Neural progenitor cell (in vitro differentiated cells): ENCODE results near the gene FAM162A. TPM values are rescaled to one million over a fixed set of nuclear protein-coding genes. Genes with fewer than 3 reads are reported as not detected.

ENCODE experiments used
- DNase-seq: peaks from one replicate; pipeline ENCODE4 v3.0.0-alpha.2; 2016; ENCODE audit warnings: low spot score
- H2AFZ ChIP-seq: fragments of 200-600 bp; sonication (generic); replicated peaks from 2 replicates; pipeline ENCODE4 v1.6.1; 2016; ENCODE audit warnings: antibody characterized with exemption
- H3F3A ChIP-seq: fragments of 200-600 bp; sonication (generic); 2 replicates; pipeline ENCODE4 v1.6.1; 2016; ENCODE audit warnings: antibody characterized with exemption, low read depth
- H3K27ac ChIP-seq: fragments of 200-600 bp; sonication (generic); 2 replicates; pipeline ENCODE4 v1.5.1; 2016; ENCODE audit warnings: mild to moderate bottlenecking
- H3K27me3 ChIP-seq: fragments of 200-600 bp; sonication (generic); 2 replicates; pipeline ENCODE4 v1.6.1; 2016; ENCODE audit warnings: mild to moderate bottlenecking, moderate library complexity
- H3K36me3 ChIP-seq: fragments of 200-600 bp; sonication (generic); 2 replicates; pipeline ENCODE4 v1.5.1; 2016
- H3K4me1 ChIP-seq: fragments of 200-600 bp; sonication (generic); 2 replicates; pipeline ENCODE4 v1.6.1; 2016; ENCODE audit warnings: mixed run types
- H3K4me2 ChIP-seq: fragments of 200-600 bp; sonication (generic); 2 replicates; pipeline ENCODE4 v1.6.1; 2016
- H3K4me3 ChIP-seq: fragments of 200-600 bp; sonication (generic); 2 replicates; pipeline ENCODE4 v1.5.1; 2016
- H3K79me2 ChIP-seq: fragments of 200-600 bp; sonication (generic); 2 replicates; pipeline ENCODE4 v1.6.1; 2016; ENCODE audit warnings: low read depth
- H3K9ac ChIP-seq: fragments of 200-600 bp; sonication (generic); 2 replicates; pipeline ENCODE4 v1.6.1; 2016
- H3K9me3 ChIP-seq: fragments of 200-600 bp; sonication (generic); 2 replicates; pipeline ENCODE4 v1.5.1; 2016; ENCODE audit warnings: low read depth
- H4K20me1 ChIP-seq: fragments of 200-600 bp; sonication (generic); 2 replicates; pipeline ENCODE4 v1.6.1; 2016; ENCODE audit warnings: low read depth
- H3K27ac Mint-ChIP-seq: 3 replicates; pipeline ENCODE4 v1.8.0; 2021; ENCODE audit warnings: mixed read lengths
- H3K27me3 Mint-ChIP-seq: 2 replicates; pipeline ENCODE4 v1.8.0; 2022; ENCODE audit warnings: low read depth, mild to moderate bottlenecking, inconsistent platforms, moderate library complexity, mixed read lengths; ENCODE audit not compliant: insufficient read depth
- H3K36me3 Mint-ChIP-seq: 3 replicates; pipeline ENCODE4 v1.8.0; 2021; ENCODE audit warnings: mixed read lengths
- H3K4me1 Mint-ChIP-seq: 3 replicates; pipeline ENCODE4 v1.8.0; 2021; ENCODE audit warnings: mixed read lengths
- H3K4me3 Mint-ChIP-seq: 3 replicates; pipeline ENCODE4 v1.8.0; 2021; ENCODE audit warnings: mild to moderate bottlenecking, moderate library complexity, mixed read lengths
- H3K9me3 Mint-ChIP-seq: 3 replicates; pipeline ENCODE4 v1.8.0; 2020; ENCODE audit warnings: mixed read lengths
- EZH2 ChIP-seq: fragments of 200-600 bp; sonication (generic); IDR thresholded peaks from 2 replicates; pipeline ENCODE4 v1.6.1; 2017; ENCODE audit warnings: antibody characterized with exemption, mild to moderate bottlenecking, moderate library complexity
- EZH2phosphoT487 ChIP-seq: fragments of 200-600 bp; sonication (generic); IDR thresholded peaks from 2 replicates; pipeline ENCODE4 v1.6.1; 2017; ENCODE audit warnings: antibody characterized with exemption
- total RNA-seq: library from RNA; depleted of rRNA; stranded (reverse); fragments of >200 nt; gene quantifications from 2 replicates; pipeline ENCODE4 v1.2.3, GENCODE V29; 2015; ENCODE audit warnings: low replicate concordance
- TF ChIP-seq, protein P1 (sequence below): fragments of 200-600 bp; sonication (generic); IDR thresholded peaks from 2 replicates; pipeline ENCODE4 v1.5.1; 2017; ENCODE audit warnings: antibody characterized with exemption, mild to moderate bottlenecking

FAM162A gene
- total RNA-seq, 1 donor from 2014 or later: 66.1 TPM

- TF ChIP-seq, protein P1, sequence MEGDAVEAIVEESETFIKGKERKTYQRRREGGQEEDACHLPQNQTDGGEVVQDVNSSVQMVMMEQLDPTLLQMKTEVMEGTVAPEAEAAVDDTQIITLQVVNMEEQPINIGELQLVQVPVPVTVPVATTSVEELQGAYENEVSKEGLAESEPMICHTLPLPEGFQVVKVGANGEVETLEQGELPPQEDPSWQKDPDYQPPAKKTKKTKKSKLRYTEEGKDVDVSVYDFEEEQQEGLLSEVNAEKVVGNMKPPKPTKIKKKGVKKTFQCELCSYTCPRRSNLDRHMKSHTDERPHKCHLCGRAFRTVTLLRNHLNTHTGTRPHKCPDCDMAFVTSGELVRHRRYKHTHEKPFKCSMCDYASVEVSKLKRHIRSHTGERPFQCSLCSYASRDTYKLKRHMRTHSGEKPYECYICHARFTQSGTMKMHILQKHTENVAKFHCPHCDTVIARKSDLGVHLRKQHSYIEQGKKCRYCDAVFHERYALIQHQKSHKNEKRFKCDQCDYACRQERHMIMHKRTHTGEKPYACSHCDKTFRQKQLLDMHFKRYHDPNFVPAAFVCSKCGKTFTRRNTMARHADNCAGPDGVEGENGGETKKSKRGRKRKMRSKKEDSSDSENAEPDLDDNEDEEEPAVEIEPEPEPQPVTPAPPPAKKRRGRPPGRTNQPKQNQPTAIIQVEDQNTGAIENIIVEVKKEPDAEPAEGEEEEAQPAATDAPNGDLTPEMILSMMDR: no peak
- H3K79me2 ChIP-seq: peaks cover 57% of the 10 kb centered on the region
- no peaks in the 10 kb centered on the region for H3K9me3 ChIP-seq
- peak overlapping the region; percentile 89 for H3K4me3 ChIP-seq
- H3K27me3 ChIP-seq: no peaks in the 10 kb centered on the region
- Mint-ChIP-seq H3K36me3 (peaks cover 4% of the 10 kb centered on the region), H3K4me1 (peaks cover 26% of the 10 kb centered on the region), H3K27me3 (peaks cover 4% of the 10 kb centered on the region), H3K4me3 (peak overlapping the region; percentile 99), H3K9me3 (no peaks in the 10 kb centered on the region), H3K27ac (peak overlapping the region; percentile 99)
- H3K27ac ChIP-seq: no peak overlapping the region
- no peak overlapping the region for H2AFZ ChIP-seq
- H4K20me1 ChIP-seq: no peaks in the 10 kb centered on the region
- H3K36me3 ChIP-seq: no peaks in the 10 kb centered on the region
- peak overlapping the region; percentile 89 for H3K4me2 ChIP-seq
- peak; percentile 7 for DNase-seq
- peaks cover 11% of the 10 kb centered on the region for H3K4me1 ChIP-seq
- H3K9ac ChIP-seq: peak overlapping the region; percentile 87
- peaks cover 12% of the 10 kb centered on the region for H3F3A ChIP-seq
Observed at GRCh38 chr3:122416966-122417365, 33.0 kb downstream of the FAM162A start.

- Mint-ChIP-seq H3K4me3 (no peak overlapping the region), H3K9me3 (no peaks in the 10 kb centered on the region), H3K36me3 (peaks cover 4% of the 10 kb centered on the region), H3K27me3 (peaks cover 4% of the 10 kb centered on the region), H3K4me1 (peaks cover 12% of the 10 kb centered on the region), H3K27ac (no peak overlapping the region)
- Histone ChIP-seq H3K27me3 (no peaks in the 10 kb centered on the region), H3K4me3 (no peak overlapping the region), H3K36me3 (peaks cover 3% of the 10 kb centered on the region), H3K79me2 (peaks cover 50% of the 10 kb centered on the region), H3F3A (peaks cover 27% of the 10 kb centered on the region), H3K9me3 (no peaks in the 10 kb centered on the region), H3K9ac (no peak overlapping the region), H3K4me1 (peaks cover 7% of the 10 kb centered on the region), H4K20me1 (no peaks in the 10 kb centered on the region), H2AFZ (no peak overlapping the region), H3K4me2 (no peak overlapping the region), H3K27ac (no peak overlapping the region)
- TF ChIP-seq, protein P1: no peak
- TF ChIP-seq EZH2phosphoT487: no peak
- TF ChIP-seq EZH2: no peak
- DNase-seq: no peak
Observed at GRCh38 chr3:122421101-122421500, 37.1 kb downstream of the FAM162A start.

GRCh38 chr3:122421836-122422235 lies 37.9 kb downstream of the FAM162A start:
- Histone ChIP-seq H4K20me1 (no peaks in the 10 kb centered on the region), H3K36me3 (peaks cover 3% of the 10 kb centered on the region), H3K4me1 (peaks cover 7% of the 10 kb centered on the region), H3K27me3 (no peaks in the 10 kb centered on the region), H3K4me3 (no peak overlapping the region), H3K9ac (no peak overlapping the region), H3K4me2 (no peak overlapping the region), H3K27ac (no peak overlapping the region), H2AFZ (no peak overlapping the region), H3F3A (peaks cover 27% of the 10 kb centered on the region), H3K79me2 (peaks cover 44% of the 10 kb centered on the region), H3K9me3 (no peaks in the 10 kb centered on the region)
- Mint-ChIP-seq H3K9me3 (no peaks in the 10 kb centered on the region), H3K4me1 (peaks cover 4% of the 10 kb centered on the region), H3K27ac (no peak overlapping the region), H3K27me3 (peaks cover under 1% of the 10 kb centered on the region), H3K36me3 (peaks cover 10% of the 10 kb centered on the region), H3K4me3 (no peak overlapping the region)
- no peak for DNase-seq
- TF ChIP-seq EZH2phosphoT487 (no peak), EZH2 (no peak)
- TF ChIP-seq, protein P1: no peak
